GM23338 (cell line): ENCODE measurements around the gene SESN1. TPM values are rescaled to one million over a fixed set of nuclear protein-coding genes. Genes with fewer than 3 reads are reported as not detected.

ENCODE experiments used
- CREB1 ChIP-seq: fragments of 250-450 bp; sonication (Bioruptor Pico); IDR thresholded peaks from 2 replicates; pipeline ENCODE4 v1.5.0; 2020; ENCODE audit warnings: low read depth, mild to moderate bottlenecking, moderate library complexity
- EZH2 ChIP-seq: fragments of 200-600 bp; sonication (generic); IDR thresholded peaks from one replicate; pipeline ENCODE4 v1.8.0; 2017; ENCODE audit warnings: antibody characterized with exemption, mild to moderate bottlenecking, low read depth; ENCODE audit not compliant: unreplicated experiment
- EZH2phosphoT487 ChIP-seq: fragments of 200-600 bp; sonication (generic); IDR thresholded peaks from one replicate; pipeline ENCODE4 v1.8.1; 2018; ENCODE audit warnings: antibody characterized with exemption; ENCODE audit not compliant: unreplicated experiment
- NANOG ChIP-seq: IDR thresholded peaks from 2 replicates; pipeline ENCODE4 v1.6.1; 2016; ENCODE audit warnings: antibody characterized with exemption, borderline replicate concordance
- POLR2AphosphoS5 ChIP-seq: IDR thresholded peaks from 2 replicates; pipeline ENCODE4 v1.6.1; 2016; ENCODE audit warnings: antibody characterized with exemption, low read depth
- ZNF114 ChIP-seq: fragments of 250-450 bp; sonication (Bioruptor Pico); IDR thresholded peaks from 2 replicates; pipeline ENCODE4 v1.5.0; 2020; ENCODE audit warnings: mild to moderate bottlenecking, moderate library complexity
- ZNF331 ChIP-seq: fragments of 250-450 bp; sonication (Bioruptor Pico); IDR thresholded peaks from 2 replicates; pipeline ENCODE4 v1.5.0; 2020; ENCODE audit warnings: low read depth, mild to moderate bottlenecking, moderate library complexity
- polyA plus RNA-seq: library from polyadenylated mRNA; unstranded; fragments of >200 nt; fragmentation: Nextera tagmentation; extraction: Ambion mirVana; gene quantifications from 2 replicates; pipeline ENCODE4 v1.2.1, GENCODE V29; 2016
- total RNA-seq: library from RNA; depleted of rRNA; stranded (reverse); fragments of >200 nt; shearing (Covaris generic); gene quantifications from 2 replicates; pipeline ENCODE4 v1.2.3, GENCODE V29; 2014
- TF ChIP-seq, protein P1 (sequence below): fragments of 250-450 bp; sonication (Bioruptor Pico); IDR thresholded peaks from 2 replicates; pipeline ENCODE4 v1.5.0; 2020; ENCODE audit warnings: mild to moderate bottlenecking, moderate library complexity
- TF ChIP-seq, protein P2 (sequence below), 2 experiments: fragments of 200-600 bp in 1 of 2; sonication (generic) in 1 of 2; conservative IDR thresholded peaks; 2 replicates each; pipeline versions ENCODE4 v1.5.1 to v1.6.1; 2016 to 2017; ENCODE audit warnings: antibody characterized with exemption in 2 of 2, low read depth in 2 of 2, mild to moderate bottlenecking in 2 of 2, moderate library complexity in 1 of 2
- TF ChIP-seq, protein P3 (sequence below): IDR thresholded peaks from 2 replicates; pipeline ENCODE4 v1.6.1; 2016; ENCODE audit warnings: antibody characterized with exemption

SESN1 gene
- total and polyA plus RNA-seq, 2 experiments from 2014 or later = 26.2 to 36.4 TPM

DNA sequence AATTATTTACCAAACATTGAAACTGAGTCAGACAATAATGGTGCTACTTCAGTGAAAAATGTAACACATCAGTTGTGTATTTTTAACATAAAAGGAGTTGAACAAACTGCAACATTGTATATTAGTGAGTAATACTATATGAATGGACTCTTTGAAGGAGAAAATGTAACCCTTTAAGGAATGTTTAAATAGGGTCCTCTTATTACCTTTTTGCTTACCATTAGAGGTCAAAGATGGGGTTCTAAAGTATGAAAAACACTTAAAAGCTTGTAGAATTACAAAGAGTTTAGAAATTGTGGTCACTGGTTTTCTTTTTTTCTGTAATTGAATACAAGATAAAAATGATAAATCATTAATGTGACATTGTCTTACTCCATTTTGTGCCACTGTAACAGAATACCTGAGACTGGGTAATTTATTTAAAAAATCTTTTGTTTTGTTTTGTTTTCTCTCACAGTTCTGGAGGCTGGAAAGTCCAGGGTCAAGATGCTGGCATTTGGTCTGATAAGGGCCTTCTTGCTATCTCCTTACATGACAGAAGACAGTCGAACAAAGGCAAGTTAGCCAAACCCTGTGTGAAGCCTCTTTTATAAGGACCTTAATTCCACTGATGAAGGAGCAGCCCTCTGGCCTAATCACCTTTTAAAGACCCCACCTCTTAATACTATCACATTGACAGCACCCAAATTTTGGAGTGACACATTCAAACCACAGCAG lies 43.2 kb downstream of the SESN1 start (continued):
- TF ChIP-seq, protein P1, sequence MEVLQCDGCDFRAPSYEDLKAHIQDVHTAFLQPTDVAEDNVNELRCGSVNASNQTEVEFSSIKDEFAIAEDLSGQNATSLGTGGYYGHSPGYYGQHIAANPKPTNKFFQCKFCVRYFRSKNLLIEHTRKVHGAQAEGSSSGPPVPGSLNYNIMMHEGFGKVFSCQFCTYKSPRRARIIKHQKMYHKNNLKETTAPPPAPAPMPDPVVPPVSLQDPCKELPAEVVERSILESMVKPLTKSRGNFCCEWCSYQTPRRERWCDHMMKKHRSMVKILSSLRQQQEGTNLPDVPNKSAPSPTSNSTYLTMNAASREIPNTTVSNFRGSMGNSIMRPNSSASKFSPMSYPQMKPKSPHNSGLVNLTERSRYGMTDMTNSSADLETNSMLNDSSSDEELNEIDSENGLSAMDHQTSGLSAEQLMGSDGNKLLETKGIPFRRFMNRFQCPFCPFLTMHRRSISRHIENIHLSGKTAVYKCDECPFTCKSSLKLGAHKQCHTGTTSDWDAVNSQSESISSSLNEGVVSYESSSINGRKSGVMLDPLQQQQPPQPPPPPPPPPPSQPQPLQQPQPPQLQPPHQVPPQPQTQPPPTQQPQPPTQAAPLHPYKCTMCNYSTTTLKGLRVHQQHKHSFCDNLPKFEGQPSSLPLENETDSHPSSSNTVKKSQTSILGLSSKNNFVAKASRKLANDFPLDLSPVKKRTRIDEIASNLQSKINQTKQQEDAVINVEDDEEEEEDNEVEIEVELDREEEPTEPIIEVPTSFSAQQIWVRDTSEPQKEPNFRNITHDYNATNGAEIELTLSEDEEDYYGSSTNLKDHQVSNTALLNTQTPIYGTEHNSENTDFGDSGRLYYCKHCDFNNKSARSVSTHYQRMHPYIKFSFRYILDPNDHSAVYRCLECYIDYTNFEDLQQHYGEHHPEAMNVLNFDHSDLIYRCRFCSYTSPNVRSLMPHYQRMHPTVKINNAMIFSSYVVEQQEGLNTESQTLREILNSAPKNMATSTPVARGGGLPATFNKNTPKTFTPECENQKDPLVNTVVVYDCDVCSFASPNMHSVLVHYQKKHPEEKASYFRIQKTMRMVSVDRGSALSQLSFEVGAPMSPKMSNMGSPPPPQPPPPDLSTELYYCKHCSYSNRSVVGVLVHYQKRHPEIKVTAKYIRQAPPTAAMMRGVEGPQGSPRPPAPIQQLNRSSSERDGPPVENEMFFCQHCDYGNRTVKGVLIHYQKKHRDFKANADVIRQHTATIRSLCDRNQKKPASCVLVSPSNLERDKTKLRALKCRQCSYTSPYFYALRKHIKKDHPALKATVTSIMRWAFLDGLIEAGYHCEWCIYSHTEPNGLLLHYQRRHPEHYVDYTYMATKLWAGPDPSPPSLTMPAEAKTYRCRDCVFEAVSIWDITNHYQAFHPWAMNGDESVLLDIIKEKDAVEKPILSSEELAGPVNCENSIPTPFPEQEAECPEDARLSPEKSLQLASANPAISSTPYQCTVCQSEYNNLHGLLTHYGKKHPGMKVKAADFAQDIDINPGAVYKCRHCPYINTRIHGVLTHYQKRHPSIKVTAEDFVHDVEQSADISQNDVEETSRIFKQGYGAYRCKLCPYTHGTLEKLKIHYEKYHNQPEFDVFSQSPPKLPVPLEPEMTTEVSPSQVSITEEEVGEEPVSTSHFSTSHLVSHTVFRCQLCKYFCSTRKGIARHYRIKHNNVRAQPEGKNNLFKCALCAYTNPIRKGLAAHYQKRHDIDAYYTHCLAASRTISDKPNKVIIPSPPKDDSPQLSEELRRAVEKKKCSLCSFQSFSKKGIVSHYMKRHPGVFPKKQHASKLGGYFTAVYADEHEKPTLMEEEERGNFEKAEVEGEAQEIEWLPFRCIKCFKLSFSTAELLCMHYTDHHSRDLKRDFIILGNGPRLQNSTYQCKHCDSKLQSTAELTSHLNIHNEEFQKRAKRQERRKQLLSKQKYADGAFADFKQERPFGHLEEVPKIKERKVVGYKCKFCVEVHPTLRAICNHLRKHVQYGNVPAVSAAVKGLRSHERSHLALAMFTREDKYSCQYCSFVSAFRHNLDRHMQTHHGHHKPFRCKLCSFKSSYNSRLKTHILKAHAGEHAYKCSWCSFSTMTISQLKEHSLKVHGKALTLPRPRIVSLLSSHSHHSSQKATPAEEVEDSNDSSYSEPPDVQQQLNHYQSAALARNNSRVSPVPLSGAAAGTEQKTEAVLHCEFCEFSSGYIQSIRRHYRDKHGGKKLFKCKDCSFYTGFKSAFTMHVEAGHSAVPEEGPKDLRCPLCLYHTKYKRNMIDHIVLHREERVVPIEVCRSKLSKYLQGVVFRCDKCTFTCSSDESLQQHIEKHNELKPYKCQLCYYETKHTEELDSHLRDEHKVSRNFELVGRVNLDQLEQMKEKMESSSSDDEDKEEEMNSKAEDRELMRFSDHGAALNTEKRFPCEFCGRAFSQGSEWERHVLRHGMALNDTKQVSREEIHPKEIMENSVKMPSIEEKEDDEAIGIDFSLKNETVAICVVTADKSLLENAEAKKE = no peak
- TF ChIP-seq ZNF331 (CRISPR knock-in tag) (no peak), CREB1 (CRISPR knock-in tag) (no peak), NANOG (no peak), EZH2 (no peak), EZH2phosphoT487 (no peak), ZNF114 (CRISPR knock-in tag) (no peak), POLR2AphosphoS5 (no peak)
- TF ChIP-seq, protein P2, sequence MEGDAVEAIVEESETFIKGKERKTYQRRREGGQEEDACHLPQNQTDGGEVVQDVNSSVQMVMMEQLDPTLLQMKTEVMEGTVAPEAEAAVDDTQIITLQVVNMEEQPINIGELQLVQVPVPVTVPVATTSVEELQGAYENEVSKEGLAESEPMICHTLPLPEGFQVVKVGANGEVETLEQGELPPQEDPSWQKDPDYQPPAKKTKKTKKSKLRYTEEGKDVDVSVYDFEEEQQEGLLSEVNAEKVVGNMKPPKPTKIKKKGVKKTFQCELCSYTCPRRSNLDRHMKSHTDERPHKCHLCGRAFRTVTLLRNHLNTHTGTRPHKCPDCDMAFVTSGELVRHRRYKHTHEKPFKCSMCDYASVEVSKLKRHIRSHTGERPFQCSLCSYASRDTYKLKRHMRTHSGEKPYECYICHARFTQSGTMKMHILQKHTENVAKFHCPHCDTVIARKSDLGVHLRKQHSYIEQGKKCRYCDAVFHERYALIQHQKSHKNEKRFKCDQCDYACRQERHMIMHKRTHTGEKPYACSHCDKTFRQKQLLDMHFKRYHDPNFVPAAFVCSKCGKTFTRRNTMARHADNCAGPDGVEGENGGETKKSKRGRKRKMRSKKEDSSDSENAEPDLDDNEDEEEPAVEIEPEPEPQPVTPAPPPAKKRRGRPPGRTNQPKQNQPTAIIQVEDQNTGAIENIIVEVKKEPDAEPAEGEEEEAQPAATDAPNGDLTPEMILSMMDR (conservative IDR thresholded peaks at IDR 0.05; ENCODE audit: low read depth in 2 of 2) = no peak
- TF ChIP-seq, protein P3, sequence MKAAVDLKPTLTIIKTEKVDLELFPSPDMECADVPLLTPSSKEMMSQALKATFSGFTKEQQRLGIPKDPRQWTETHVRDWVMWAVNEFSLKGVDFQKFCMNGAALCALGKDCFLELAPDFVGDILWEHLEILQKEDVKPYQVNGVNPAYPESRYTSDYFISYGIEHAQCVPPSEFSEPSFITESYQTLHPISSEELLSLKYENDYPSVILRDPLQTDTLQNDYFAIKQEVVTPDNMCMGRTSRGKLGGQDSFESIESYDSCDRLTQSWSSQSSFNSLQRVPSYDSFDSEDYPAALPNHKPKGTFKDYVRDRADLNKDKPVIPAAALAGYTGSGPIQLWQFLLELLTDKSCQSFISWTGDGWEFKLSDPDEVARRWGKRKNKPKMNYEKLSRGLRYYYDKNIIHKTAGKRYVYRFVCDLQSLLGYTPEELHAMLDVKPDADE = no peak
